Limb (tissue), 2 donors: ENCODE results near the gene CEP97.
"Not testable (repeated sequence)": the region's sequence is repeated elsewhere in the genome, so short reads cannot be mapped to it uniquely, and the experiment has no call there.

Source experiments
- DNase-seq, 2 donors: peaks; one replicate each; pipeline ENCODE4 v3.0.0-alpha.2; 2016; ENCODE audit errors: extremely low spot score in 2 of 2

CEP97 gene

GRCh38 chr3:101724329-101725193, at the start of gene CEP97:
TSS of gene CEP97 (plus strand) at chr3:101724614. CDS start at chr3:101724677, 63 bp downstream.
- DNase-seq, result peak; percentile 93 to 95

- peak in 1 of 2 donors; percentile 55 for DNase-seq
Observed at GRCh38 chr3:101675709-101676215, 48.7 kb upstream of the CEP97 start.

GRCh38 chr3:101676216-101676764, 48.1 kb upstream of the CEP97 start:
- DNase-seq, result peak; percentile 94 to 96

- DNase-seq, result peak; percentile 100
Observed at GRCh38 chr3:101676765-101677435, 47.5 kb upstream of the CEP97 start, which contains the start of gene ZBTB11. TSS of gene ZBTB11 (minus strand) at chr3:101677132. CDS start at chr3:101676914, 218 bp downstream.

GRCh38 chr3:101677436-101678286, 46.8 kb upstream of the CEP97 start:
- DNase-seq, result peak in 1 of 2 donors; percentile 37

GRCh38 chr3:101678837-101679236, 45.6 kb upstream of the CEP97 start:
- not testable (repeated sequence) for DNase-seq

GRCh38 chr3:101680466-101680865, 43.9 kb upstream of the CEP97 start:
- no peak for DNase-seq

- no peak for DNase-seq
Observed at GRCh38 chr3:101685050-101685400, 39.4 kb upstream of the CEP97 start.

GRCh38 chr3:101685870-101686307, 38.5 kb upstream of the CEP97 start:
- DNase-seq, result no peak

- peak in 1 of 2 donors; percentile 52 for DNase-seq
Observed at GRCh38 chr3:101687142-101687931, 37.1 kb upstream of the CEP97 start.

GRCh38 chr3:101689286-101689685, 35.1 kb upstream of the CEP97 start:
- no peak for DNase-seq

- DNase-seq, result no peak
Observed at GRCh38 chr3:101690972-101691371, 33.4 kb upstream of the CEP97 start.

GRCh38 chr3:101691685-101692671, 32.4 kb upstream of the CEP97 start:
- not testable (repeated sequence) for DNase-seq

- not testable (repeated sequence) for DNase-seq
Observed at GRCh38 chr3:101693540-101693939, 30.9 kb upstream of the CEP97 start.

- not testable (repeated sequence) for DNase-seq
Observed at GRCh38 chr3:101694836-101695235, 29.6 kb upstream of the CEP97 start.

- DNase-seq, result peak in 1 of 2 donors; percentile 39
Observed at GRCh38 chr3:101695779-101696372, 28.5 kb upstream of the CEP97 start.

GRCh38 chr3:101701696-101702634, 22.4 kb upstream of the CEP97 start:
- no peak for DNase-seq
